ACC112 (cell line): ENCODE data around the gene SLC44A5.
"Not testable (repeated sequence)": the region's sequence is repeated elsewhere in the genome, so short reads cannot be mapped to it uniquely, and the experiment has no call there.

Source experiments
- H2AFZ ChIP-seq: fragments of 200-600 bp; sonication (generic); one replicate; pipeline ENCODE4 v1.6.0; 2017; ENCODE audit warnings: antibody characterized with exemption, low read length; ENCODE audit not compliant: unreplicated experiment
- H3K27ac ChIP-seq: fragments of 200-600 bp; sonication (generic); 2 replicates; pipeline ENCODE4 v1.5.1; 2014; ENCODE audit warnings: low read depth, mild to moderate bottlenecking, antibody characterized with exemption, low read length, moderate library complexity
- H3K27me3 ChIP-seq: fragments of 200-600 bp; sonication (generic); 2 replicates; pipeline ENCODE4 v1.6.1; 2014; ENCODE audit warnings: mild to moderate bottlenecking, antibody characterized with exemption, low read length, moderate library complexity, mixed read lengths; ENCODE audit not compliant: insufficient read depth
- H3K36me3 ChIP-seq: fragments of 200-600 bp; sonication (generic); 2 replicates; pipeline ENCODE4 v1.6.1; 2016; ENCODE audit warnings: mild to moderate bottlenecking, antibody characterized with exemption, low read length, moderate library complexity, mixed read lengths; ENCODE audit not compliant: insufficient read depth
- H3K4me1 ChIP-seq: fragments of 200-600 bp; sonication (generic); one replicate; pipeline ENCODE4 v1.6.1; 2016; ENCODE audit warnings: low read length, mixed read lengths; ENCODE audit not compliant: insufficient read depth, unreplicated experiment, control insufficient read depth
- H3K4me3 ChIP-seq: fragments of 200-600 bp; sonication (generic); 2 replicates; pipeline ENCODE4 v1.5.1; 2014; ENCODE audit warnings: mild to moderate bottlenecking, low read depth, low read length
- H3K79me2 ChIP-seq: fragments of 200-600 bp; sonication (generic); one replicate; pipeline ENCODE4 v1.6.0; 2016; ENCODE audit warnings: low read length; ENCODE audit not compliant: control insufficient read depth, unreplicated experiment, insufficient read depth

SLC44A5 gene

DNA sequence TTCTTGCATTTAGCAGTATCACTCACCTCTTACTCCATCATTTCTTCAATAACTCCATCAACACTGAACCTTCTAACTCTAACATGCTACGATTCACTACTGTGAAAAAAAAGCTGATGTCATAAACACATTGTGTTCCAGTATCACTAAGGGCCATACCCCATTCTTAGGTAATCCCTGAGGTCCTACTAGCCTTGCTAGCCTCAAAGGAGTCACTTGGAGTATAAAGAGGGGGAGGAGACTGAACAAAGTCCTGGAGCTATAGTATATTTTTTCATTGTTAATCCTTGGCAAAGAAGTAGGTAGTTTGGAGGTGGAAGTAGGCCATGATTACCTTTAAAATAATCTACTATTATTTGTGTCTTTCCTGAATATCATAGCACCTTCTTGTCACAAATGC, at the start of gene SLC44A5:
TSS of gene SLC44A5 (minus strand) at position 101 of the 400 bp plus-strand sequence. CDS start 69,667 bp downstream, outside the sequence.
- Histone ChIP-seq H3K4me1 (peaks cover 4% of the 10 kb centered on the region), H3K27me3 (peaks cover 59% of the 10 kb centered on the region)

DNA sequence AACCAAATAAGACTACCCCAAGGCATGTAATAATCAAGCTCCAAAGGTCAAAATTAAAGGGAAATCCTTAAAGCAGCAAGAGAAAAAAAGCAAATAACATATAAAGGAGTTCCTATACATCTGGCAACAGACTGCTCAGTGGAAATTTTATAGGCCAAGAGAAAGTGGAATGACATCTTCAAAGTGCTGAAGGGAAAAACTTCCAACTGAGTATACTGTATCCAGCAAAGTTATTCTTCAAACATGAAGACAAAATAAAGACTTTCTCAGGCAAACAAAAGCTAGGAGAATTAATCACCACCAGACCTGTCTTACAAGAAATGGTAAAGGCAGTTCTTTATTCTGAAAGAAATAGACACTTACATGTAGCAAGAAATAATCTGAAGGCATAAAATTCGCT, 45.0 kb upstream of the SLC44A5 start:
- no peak overlapping the region for H2AFZ ChIP-seq
- no peak overlapping the region for H3K27ac ChIP-seq
- H3K4me1 ChIP-seq = no peaks in the 10 kb centered on the region
- H3K4me3 ChIP-seq = no peak overlapping the region
- H3K36me3 ChIP-seq = no peaks in the 10 kb centered on the region
- H3K79me2 ChIP-seq = no peaks in the 10 kb centered on the region
- no peaks in the 10 kb centered on the region for H3K27me3 ChIP-seq

More for the DNA sequence above, at the start of gene SLC44A5:
- no peaks in the 10 kb centered on the region for H3K79me2 ChIP-seq
- H3K36me3 ChIP-seq = no peaks in the 10 kb centered on the region
- no peak within 1 kb of the TSS for H3K27ac ChIP-seq
- H2AFZ ChIP-seq = no peak within 1 kb of the TSS
- no peak within 1 kb of the TSS for H3K4me3 ChIP-seq

DNA sequence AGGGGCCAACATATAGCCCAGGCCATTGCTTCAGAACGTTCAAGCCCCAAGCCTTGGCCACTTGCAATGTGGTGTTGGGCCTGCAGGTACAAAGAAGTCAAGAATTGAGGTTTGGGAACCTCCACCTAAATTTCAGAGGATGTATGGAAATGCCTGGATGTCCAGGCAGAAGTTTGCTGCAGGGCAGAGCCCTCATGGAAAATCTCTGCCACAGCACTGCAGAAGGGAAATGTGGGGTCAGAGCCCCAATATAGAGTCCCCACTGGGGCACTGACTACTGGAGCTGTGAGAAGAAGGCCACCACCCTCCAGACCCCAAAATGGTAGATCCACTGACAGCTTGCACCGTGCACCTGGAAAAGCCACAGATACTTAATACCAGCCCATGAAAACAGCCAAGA, 36.3 kb upstream of the SLC44A5 start:
- not testable (repeated sequence) for H3K4me1 ChIP-seq, H2AFZ ChIP-seq, H3K4me3 ChIP-seq, H3K27me3 ChIP-seq, H3K79me2 ChIP-seq, H3K27ac ChIP-seq, H3K36me3 ChIP-seq

DNA sequence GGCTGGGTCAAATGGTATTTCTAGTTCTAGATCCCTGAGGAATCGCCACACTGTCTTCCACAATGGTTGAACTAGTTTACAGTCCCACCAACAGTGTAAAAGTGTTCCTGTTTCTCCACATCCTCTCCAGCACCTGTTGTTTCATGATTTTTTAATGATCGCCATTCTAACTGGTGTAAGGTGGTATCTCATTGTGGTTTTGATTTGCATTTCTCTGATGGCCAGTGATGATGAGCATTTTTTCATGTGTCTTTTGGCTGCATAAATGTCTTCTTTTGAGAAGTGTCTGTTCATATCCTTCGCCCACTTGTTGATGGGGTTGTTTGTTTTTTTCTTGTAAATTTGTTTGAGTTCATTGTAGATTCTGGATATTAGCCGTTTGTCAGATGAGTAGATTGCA, 34.2 kb upstream of the SLC44A5 start:
- H3K4me3 ChIP-seq, H3K79me2 ChIP-seq, H3K4me1 ChIP-seq, H3K27me3 ChIP-seq, H3K36me3 ChIP-seq, H3K27ac ChIP-seq, H2AFZ ChIP-seq: not testable (repeated sequence)

DNA sequence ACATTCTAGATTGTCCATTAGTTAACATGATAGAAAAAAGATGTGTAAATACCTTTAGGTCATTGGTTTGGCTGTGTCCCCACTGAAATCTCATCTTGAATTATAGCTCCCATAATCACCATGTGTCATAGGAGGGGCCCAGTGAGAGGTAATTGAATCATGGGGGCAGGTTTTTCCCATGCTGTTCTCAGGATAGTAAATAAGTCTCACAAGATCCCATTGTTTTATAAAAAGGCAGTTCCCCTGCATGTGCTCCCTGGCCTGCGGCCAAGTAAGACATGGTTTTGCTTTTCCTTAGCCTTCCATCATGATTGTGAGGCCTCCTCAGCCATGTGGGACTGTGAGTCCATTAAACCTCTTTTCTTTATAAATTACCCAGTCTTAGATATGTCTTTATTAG, 32.5 kb upstream of the SLC44A5 start:
- no peaks in the 10 kb centered on the region for H3K79me2 ChIP-seq
- no peak overlapping the region for H2AFZ ChIP-seq
- peaks cover 8% of the 10 kb centered on the region; the same call in 1 of the 2 replicates for H3K27me3 ChIP-seq
- H3K4me3 ChIP-seq = no peak overlapping the region
- no peaks in the 10 kb centered on the region for H3K4me1 ChIP-seq
- no peaks in the 10 kb centered on the region for H3K36me3 ChIP-seq
- no peak overlapping the region for H3K27ac ChIP-seq

DNA sequence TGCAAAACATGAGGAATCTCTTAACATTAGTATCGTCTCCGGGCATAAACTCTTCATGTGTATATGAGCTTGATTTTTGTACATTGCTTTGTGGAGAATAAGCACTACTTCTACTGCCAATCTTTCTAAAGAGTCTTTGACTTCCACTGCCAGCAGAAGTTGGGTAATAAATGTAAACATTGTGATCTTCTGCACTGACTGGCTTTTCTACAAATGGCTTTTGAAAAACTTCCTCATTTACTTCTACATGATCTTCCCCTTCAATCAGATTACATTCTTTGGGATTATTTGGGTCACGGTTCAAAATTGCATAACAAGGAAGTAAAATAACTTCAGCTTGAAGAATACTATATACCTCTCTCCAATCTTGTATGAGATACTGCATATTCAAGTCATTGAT, 30.4 kb upstream of the SLC44A5 start:
- Histone ChIP-seq H3K79me2 (no peaks in the 10 kb centered on the region), H3K4me1 (no peaks in the 10 kb centered on the region), H3K36me3 (no peaks in the 10 kb centered on the region), H3K4me3 (no peak overlapping the region), H3K27ac (no peak overlapping the region), H2AFZ (no peak overlapping the region), H3K27me3 (peaks cover 9% of the 10 kb centered on the region)

DNA sequence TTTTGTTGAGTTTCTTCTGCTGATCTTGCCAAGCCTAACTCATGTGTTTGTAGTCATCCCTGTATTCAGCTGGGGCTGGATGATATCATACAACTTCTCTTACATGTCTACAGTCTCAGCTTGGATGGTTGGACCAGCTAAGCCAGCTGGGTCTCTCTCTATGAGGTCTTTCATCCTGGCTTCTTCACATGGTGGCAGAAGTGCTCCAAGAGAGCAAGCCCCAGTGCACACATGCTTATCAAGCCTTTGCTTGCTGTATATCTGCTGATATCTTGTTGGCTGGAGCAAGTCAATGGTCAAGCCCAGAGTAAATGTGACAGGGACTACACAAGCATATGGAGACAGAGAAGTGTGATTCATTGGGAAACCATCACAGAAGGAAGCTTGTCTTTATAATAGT, 29.2 kb upstream of the SLC44A5 start:
- no peak overlapping the region for H2AFZ ChIP-seq
- H3K4me1 ChIP-seq = no peaks in the 10 kb centered on the region
- H3K4me3 ChIP-seq = no peak overlapping the region
- H3K36me3 ChIP-seq = no peaks in the 10 kb centered on the region
- no peaks in the 10 kb centered on the region for H3K79me2 ChIP-seq
- no peak overlapping the region for H3K27ac ChIP-seq
- peaks cover 9% of the 10 kb centered on the region for H3K27me3 ChIP-seq

DNA sequence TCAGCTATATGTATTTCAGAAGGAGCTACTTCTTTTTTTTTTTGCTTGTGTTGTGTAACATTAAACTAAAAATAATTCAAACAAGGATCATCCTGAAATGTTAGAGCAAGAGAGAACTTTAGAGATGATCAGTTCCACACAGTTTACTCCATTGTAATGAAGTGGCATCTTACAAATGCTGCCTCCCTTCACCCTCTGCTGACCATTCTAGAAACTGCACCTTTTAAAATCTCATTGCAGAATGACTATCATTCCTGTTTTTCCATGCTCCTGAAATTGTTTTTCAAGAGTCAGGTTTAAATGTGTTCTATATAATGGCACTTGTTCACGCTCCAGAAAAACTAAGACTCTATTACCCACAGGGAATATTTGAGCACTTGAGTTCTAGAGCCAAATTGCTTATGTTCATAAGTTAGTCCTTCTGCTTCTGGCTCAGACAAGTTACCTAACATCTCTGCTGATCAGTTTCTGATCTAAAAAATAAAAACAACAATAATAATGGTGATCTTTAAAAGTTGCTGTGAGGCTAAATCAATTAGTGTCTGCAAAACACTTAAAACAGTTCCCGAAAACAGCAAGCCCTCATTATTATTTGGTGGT, 21.5 kb upstream of the SLC44A5 start:
- H3K4me3 ChIP-seq = no peak overlapping the region
- no peaks in the 10 kb centered on the region for H3K36me3 ChIP-seq
- peaks cover 27% of the 10 kb centered on the region for H3K27me3 ChIP-seq
- no peak overlapping the region for H3K27ac ChIP-seq
- no peaks in the 10 kb centered on the region for H3K4me1 ChIP-seq
- H3K79me2 ChIP-seq = no peaks in the 10 kb centered on the region
- H2AFZ ChIP-seq = no peak overlapping the region

DNA sequence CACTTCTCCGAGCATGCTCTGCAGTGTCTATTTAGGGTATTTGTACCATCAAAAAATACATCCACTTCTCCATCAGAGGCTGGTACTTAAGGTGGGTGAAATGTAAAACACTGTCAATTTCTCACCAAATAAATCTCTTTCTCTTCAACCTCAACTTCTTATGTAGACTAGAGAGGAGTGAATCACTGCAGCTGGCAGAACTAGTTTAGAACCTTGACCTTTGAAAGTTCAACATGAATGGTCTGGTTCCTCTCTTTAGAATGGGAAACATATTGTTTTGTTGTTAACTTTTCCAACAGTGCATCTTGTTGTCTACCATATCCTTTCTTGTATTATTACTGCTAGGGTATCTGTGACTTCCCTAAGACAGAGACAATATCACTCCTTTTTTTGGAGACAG, 20.1 kb upstream of the SLC44A5 start:
- no peaks in the 10 kb centered on the region for H3K4me1 ChIP-seq
- no peaks in the 10 kb centered on the region for H3K79me2 ChIP-seq
- peaks cover 32% of the 10 kb centered on the region for H3K27me3 ChIP-seq
- H3K27ac ChIP-seq = no peak overlapping the region
- H3K4me3 ChIP-seq = no peak overlapping the region
- H2AFZ ChIP-seq = no peak overlapping the region
- no peaks in the 10 kb centered on the region for H3K36me3 ChIP-seq

DNA sequence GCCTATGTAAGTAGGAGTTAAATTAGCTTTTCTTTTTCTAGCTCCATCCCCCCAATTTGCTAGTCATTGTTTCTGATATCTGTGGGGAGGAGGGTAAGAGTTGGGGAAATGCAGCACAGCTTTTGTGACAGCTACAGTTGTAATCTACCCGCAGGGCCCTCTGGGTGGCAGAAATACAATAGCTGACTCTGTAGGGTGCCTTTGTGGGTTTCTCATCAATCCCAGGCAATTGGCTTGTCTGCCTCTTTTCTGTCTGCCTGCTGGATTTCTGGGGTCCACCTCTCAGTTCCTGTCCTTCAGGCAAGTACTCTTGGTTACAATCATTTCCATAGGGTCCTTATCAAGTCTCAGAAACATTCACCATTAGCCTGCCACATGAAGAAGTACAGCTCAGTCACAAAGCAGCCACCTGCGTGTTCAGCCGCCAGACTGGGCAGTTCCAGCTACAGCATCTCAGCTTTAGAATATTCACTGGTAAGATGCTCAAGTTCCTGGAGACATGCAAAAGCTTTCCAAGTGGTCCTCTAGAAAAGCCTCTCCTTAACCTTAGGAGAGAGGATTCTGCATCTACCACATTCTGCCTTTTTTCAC, 19.2 kb upstream of the SLC44A5 start:
- H3K36me3 ChIP-seq = no peaks in the 10 kb centered on the region
- H3K27me3 ChIP-seq = peaks cover 37% of the 10 kb centered on the region

DNA sequence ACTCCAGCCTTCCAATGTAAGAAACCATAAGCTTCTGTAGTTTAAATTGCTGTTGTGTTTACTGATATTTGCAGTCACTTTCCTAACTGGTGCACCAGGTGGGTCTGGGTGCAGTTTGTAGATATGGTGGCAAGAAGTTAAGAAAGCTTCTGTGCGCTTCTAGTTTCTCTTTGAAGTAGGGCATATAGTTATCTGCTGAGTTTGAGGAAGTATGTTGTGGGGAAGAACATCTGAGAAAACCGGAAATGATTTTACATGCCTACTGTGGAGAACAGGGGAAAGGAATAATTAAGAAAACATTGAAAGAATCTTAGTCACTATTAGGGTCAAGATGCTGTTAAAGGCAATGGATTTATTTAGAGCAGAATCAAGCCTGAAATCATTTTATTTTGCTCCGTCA, 14.9 kb upstream of the SLC44A5 start:
- H3K27ac ChIP-seq = no peak overlapping the region
- H3K4me1 ChIP-seq = no peaks in the 10 kb centered on the region
- no peak overlapping the region for H3K4me3 ChIP-seq
- peaks cover 57% of the 10 kb centered on the region for H3K27me3 ChIP-seq
- no peaks in the 10 kb centered on the region for H3K79me2 ChIP-seq
- H3K36me3 ChIP-seq = no peaks in the 10 kb centered on the region
- H2AFZ ChIP-seq = no peak overlapping the region

More for the DNA sequence above, 19.2 kb upstream of the SLC44A5 start:
- Histone ChIP-seq H3K79me2 (no peaks in the 10 kb centered on the region), H3K27ac (no peak overlapping the region), H3K4me1 (no peaks in the 10 kb centered on the region), H3K4me3 (no peak overlapping the region), H2AFZ (no peak overlapping the region)
